Caco-2 (cell line): Measurements from ENCODE around the gene ADPGK. TPM values are rescaled to one million over a fixed set of nuclear protein-coding genes. Genes with fewer than 3 reads are reported as not detected.

Source experiments
- BruUV-seq: library from RNA; stranded (reverse); fragments of 400-500 nt; replicated peaks from 2 replicates; lab custom pipeline; 2021; lab: Mats Ljungman, UMichigan
- CTCF ChIA-PET: fragments of 300-600 bp; sonication (Branson Sonifier 250); formaldehyde crosslinking; loops from one replicate; lab custom pipeline; 2022; ENCODE audit warnings: antibody characterized with exemption; lab: Charles Lee
- POLR2A ChIA-PET: fragments of 300-600 bp; sonication (Branson Sonifier 250); formaldehyde crosslinking; loops from one replicate; lab custom pipeline; 2022; ENCODE audit warnings: antibody characterized with exemption; lab: Charles Lee
- DNase-seq, 2 experiments: peaks; one replicate each; pipeline versions ENCODE4 v3.0.0 to v3.0.0-alpha.2; 2020 to 2022
- H3K27me3 ChIP-seq: replicated peaks from 2 replicates; pipeline ENCODE4 v1.6.0; 2011; ENCODE audit warnings: low read length; ENCODE audit not compliant: control insufficient read depth, insufficient read depth
- H3K36me3 ChIP-seq: 2 replicates; pipeline ENCODE4 v1.5.1; 2011; ENCODE audit warnings: low read length; ENCODE audit not compliant: control insufficient read depth, insufficient read depth
- H3K4me1 ChIP-seq: fragments of 250-450 bp; sonication (Bioruptor Pico); 2 replicates; pipeline ENCODE4 v1.5.1; 2020; ENCODE audit warnings: mild to moderate bottlenecking
- H3K4me3 ChIP-seq: 2 replicates; pipeline ENCODE4 v1.5.1; 2011; ENCODE audit warnings: low read depth, mild to moderate bottlenecking, control low read depth, low read length
- H3K9me3 ChIP-seq: fragments of 250-450 bp; sonication (Bioruptor Pico); 2 replicates; pipeline ENCODE4 v1.5.1; 2020; ENCODE audit warnings: mild to moderate bottlenecking, moderate library complexity
- H3K27ac Mint-ChIP-seq: one replicate; pipeline ENCODE4 v1.8.0; 2022; ENCODE audit warnings: mixed read lengths; ENCODE audit not compliant: unreplicated experiment
- H3K27me3 Mint-ChIP-seq: one replicate; pipeline ENCODE4 v1.8.0; 2022; ENCODE audit warnings: mixed read lengths; ENCODE audit not compliant: insufficient read depth, unreplicated experiment
- H3K36me3 Mint-ChIP-seq: one replicate; pipeline ENCODE4 v1.8.0; 2022; ENCODE audit warnings: mild to moderate bottlenecking, mixed read lengths; ENCODE audit not compliant: insufficient read depth, unreplicated experiment
- H3K4me1 Mint-ChIP-seq: one replicate; pipeline ENCODE4 v1.8.0; 2022; ENCODE audit warnings: low read depth, mixed read lengths; ENCODE audit not compliant: unreplicated experiment
- H3K4me3 Mint-ChIP-seq: one replicate; pipeline ENCODE4 v1.8.0; 2022; ENCODE audit warnings: mild to moderate bottlenecking, moderate library complexity, mixed read lengths; ENCODE audit not compliant: unreplicated experiment
- H3K9me3 Mint-ChIP-seq: one replicate; pipeline ENCODE4 v1.8.0; 2022; ENCODE audit warnings: mixed read lengths; ENCODE audit not compliant: unreplicated experiment
- CTCF ChIP-seq, 2 experiments: fragments of 200-600 bp in 1 of 2; IDR thresholded peaks; 1 replicate in 1 of 2; 2 replicates in 1 of 2; pipeline versions ENCODE4 v1.5.1 to v1.8.0; 2011 to 2022; ENCODE audit warnings: antibody characterized with exemption in 1 of 2, control low read depth in 1 of 2, inconsistent platforms in 1 of 2, low read depth in 1 of 2, low read length in 1 of 2, mild to moderate bottlenecking in 1 of 2, moderate library complexity in 1 of 2; ENCODE audit not compliant: insufficient read depth in 1 of 2, severe bottlenecking in 1 of 2, unreplicated experiment in 1 of 2
- intact Hi-C: fragments of 100-400 bp; cut with micrococcal nuclease; formaldehyde crosslinking; loops from one replicate; pipeline ENCODE4 v1.10.0; 2022; ENCODE audit not compliant: unreplicated experiment
- total RNA-seq: library from RNA; stranded (reverse); gene quantifications from 2 replicates; pipeline ENCODE4 v1.2.3, GENCODE V29; 2022

The ADPGK gene
- total RNA-seq, 1 experiment from 2014 or later: 55.6 TPM

- peaks cover 19% of the 10 kb centered on the region for H3K4me1 Mint-ChIP-seq
- no peak for DNase-seq
- no peak overlapping the region for H3K4me3 Mint-ChIP-seq
- Histone ChIP-seq H3K9me3 (no peaks in the 10 kb centered on the region), H3K27me3 (no peaks in the 10 kb centered on the region), H3K4me3 (no peak overlapping the region), H3K36me3 (no peaks in the 10 kb centered on the region), H3K4me1 (peaks cover 36% of the 10 kb centered on the region)
- no peak for TF ChIP-seq CTCF (IDR thresholded peaks at IDR 0.05; ENCODE audit: insufficient read depth in 1 of 2, low read depth in 1 of 2, low read length in 1 of 2, severe bottlenecking in 1 of 2, unreplicated experiment in 1 of 2)
- intact Hi-C loops: no loop called here
- H3K27me3 Mint-ChIP-seq: no peaks in the 10 kb centered on the region
- no peak overlapping the region for H3K27ac Mint-ChIP-seq
- no peaks in the 10 kb centered on the region for H3K36me3 Mint-ChIP-seq
- BruUV-seq: no TSS peak
- ChIA-PET CTCF (no interaction called here), POLR2A (no interaction called here)
- H3K9me3 Mint-ChIP-seq: no peaks in the 10 kb centered on the region
Measured at GRCh38 chr15:72706266-72706665, 77.3 kb downstream of the ADPGK start.

Other genes with a start within 250 kb of the ADPGK start
- gene GOLGA6B, start 129.1 kb downstream of the ADPGK start, total RNA-seq: not detected in 2 replicates
- gene HIGD2B, start 97.6 kb downstream of the ADPGK start, total RNA-seq: not detected in 2 replicates
- 19.8 and 22.4 TPM in 2 replicates for gene BBS4, start 97.6 kb downstream of the ADPGK start, total RNA-seq